Superior temporal gyrus (tissue), 1 donor: ENCODE data around the gene ATXN3.

Source experiments
- DNase-seq: peaks from one replicate; pipeline ENCODE4 v3.0.0-alpha.2; 2016; ENCODE audit errors: extremely low spot score

Gene ATXN3

DNA sequence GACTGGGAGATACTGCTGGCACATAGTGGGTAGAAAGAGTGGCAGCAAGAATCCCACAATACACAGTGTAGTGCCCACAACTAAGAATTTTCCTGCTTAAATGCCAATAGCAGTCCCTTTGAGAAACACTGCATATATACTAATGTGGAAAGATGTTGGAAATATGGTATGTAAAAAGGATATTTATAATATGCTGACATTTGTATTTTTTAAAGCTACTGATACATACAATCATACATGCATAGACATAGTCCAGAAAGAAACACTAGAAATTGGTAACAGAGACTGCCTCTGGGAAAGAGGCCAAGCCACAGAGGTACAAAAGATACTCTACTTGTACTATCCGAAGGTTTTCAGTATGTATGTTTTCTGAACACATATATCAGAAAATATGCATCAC lies 96.8 kb downstream of the ATXN3 start:
- no peak for DNase-seq
